OCI-LY7 (cell line): ENCODE data around the gene AIP.

ENCODE experiments used
- EZH2phosphoT487 ChIP-seq: fragments of 200-600 bp; sonication (generic); IDR thresholded peaks from 2 replicates; pipeline ENCODE4 v1.6.1; 2018; ENCODE audit warnings: low read depth, borderline replicate concordance, mild to moderate bottlenecking, mixed run types, antibody characterized with exemption, low read length, moderate library complexity, mixed read lengths
- TF ChIP-seq, protein P1 (sequence below): fragments of 200-600 bp; sonication (generic); conservative IDR thresholded peaks from 2 replicates; pipeline ENCODE4 v1.5.1; 2014; ENCODE audit warnings: mild to moderate bottlenecking, antibody characterized with exemption, low read length, moderate library complexity, mixed read lengths

DNA sequence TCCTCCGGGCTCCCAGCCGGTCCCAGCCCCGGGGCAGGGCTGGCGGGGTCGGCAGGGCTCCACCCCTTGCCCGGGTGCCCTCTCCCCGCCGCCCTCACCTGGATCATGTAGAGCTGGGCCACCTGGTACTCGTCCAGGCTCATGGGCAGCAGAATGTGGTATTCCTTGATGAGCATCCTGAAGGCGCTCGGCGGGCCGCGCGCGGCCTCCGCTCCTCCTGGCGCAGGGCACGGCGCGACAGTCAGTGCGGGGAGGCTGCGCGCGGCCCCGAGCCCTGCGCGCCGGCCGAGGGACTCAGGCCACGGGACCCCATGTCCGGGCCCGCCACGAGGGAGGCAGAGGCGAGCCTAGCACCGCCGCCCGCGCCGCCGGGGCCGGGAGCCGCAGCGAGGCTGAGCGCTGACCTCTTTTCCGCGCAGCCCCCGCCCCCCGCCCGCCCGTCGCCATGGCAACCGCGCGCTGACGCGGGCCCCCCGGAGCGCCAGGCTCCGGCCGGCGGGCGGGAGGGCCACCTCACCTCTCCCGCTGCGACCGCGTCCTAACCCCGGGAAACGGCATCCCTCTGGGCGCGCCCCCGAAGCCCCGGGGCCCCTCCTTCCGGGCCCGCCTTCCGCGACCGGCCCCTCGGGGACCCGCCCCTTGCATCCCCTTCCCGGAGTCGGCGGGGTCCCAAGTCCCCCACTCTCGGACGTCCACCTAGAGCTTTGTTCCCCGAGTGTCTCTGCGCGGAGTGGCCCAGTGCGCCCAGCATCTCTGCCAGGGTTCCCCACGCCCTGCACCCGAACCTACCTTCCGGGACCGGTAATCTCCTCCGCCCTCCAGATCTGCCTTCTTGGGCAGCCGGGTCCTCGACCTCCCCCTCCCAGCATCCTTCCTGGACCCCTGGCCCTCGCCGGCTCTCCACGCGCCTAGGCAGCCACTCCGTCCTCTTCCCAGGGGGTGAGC, 21.5 kb downstream of the AIP start:
- TF ChIP-seq, protein P1, sequence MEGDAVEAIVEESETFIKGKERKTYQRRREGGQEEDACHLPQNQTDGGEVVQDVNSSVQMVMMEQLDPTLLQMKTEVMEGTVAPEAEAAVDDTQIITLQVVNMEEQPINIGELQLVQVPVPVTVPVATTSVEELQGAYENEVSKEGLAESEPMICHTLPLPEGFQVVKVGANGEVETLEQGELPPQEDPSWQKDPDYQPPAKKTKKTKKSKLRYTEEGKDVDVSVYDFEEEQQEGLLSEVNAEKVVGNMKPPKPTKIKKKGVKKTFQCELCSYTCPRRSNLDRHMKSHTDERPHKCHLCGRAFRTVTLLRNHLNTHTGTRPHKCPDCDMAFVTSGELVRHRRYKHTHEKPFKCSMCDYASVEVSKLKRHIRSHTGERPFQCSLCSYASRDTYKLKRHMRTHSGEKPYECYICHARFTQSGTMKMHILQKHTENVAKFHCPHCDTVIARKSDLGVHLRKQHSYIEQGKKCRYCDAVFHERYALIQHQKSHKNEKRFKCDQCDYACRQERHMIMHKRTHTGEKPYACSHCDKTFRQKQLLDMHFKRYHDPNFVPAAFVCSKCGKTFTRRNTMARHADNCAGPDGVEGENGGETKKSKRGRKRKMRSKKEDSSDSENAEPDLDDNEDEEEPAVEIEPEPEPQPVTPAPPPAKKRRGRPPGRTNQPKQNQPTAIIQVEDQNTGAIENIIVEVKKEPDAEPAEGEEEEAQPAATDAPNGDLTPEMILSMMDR: no peak
- no peak for TF ChIP-seq EZH2phosphoT487
